Measurements from ENCODE around the gene FAM199X.

- TF ChIP-seq CTCF (conservative IDR thresholded peaks at IDR 0.05; ENCODE audit: low read length), result no peak
- no peak for TF ChIP-seq EZH2phosphoT487 (IDR thresholded peaks at IDR 0.05; ENCODE audit: borderline replicate concordance)
Measured at GRCh38 chrX:104195013-104195412, 28.8 kb downstream of the FAM199X start.
